ENCODE results near the gene RHOH.

GRCh38 chr4:40292313-40292759, 95.5 kb downstream of the RHOH start:
- TF ChIP-seq CTCF (IDR thresholded peaks at IDR 0.05) (no peak), POLR2A (IDR thresholded peaks at IDR 0.05) (no peak)
